Fibroblast of skin of left quadriceps (primary cell): ENCODE results near the gene BCL10.
A peak's percentile ranks its signal among the peaks of the same experiment; 100 is the strongest.

Experiments
- DNase-seq, 2 experiments: peaks; one replicate each; pipeline ENCODE4 v3.0.0-alpha.2; 2013; ENCODE audit warnings: low read depth in 2 of 2

The BCL10 gene

DNA sequence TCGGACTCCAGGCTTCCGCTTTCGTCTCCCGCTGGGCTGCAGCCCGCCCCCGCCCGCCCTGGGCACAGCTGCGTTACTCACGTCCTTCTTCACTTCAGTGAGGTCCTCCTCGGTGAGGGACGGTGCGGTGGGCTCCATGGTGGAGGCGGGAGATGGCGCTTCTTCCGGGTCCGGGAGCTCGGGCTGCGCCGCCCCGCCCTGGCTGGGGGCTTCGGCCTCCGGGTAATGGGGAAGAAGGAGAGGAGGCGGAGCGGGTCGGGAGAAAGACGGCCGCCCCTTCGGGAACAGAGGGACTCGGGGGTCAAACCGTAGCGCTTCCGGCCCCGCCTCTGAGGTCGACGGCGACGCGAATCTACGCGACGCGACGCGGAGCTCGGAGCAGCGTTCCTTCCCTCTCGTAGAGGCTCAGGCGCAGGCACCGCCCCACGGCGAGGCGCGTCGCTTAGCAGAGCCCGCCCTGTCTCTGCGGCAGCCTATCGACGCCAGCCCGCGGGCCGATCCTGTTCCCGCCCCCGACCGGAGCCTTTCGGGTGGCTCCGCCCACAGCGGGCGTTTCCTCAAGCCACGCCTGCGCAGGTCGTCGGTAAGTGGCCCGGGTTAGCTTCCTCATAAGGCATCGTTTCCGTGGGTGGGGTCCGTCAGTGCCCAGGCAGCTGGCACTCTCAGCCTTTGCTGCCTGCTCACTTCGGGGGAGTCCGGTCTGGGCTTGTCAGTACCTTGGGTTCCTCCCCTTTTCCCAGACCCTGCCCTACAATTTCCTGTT, at the start of gene BCL10:
BCL10 (minus strand) TSS at position 418 of the 763 bp plus-strand sequence; CDS start at position 138, 280 bp downstream.
- peak; percentile 90 for DNase-seq

- DNase-seq = no peak
These were observed 49.5 kb upstream of the BCL10 start for GRCh38 chr1:85325920-85326319.

DNA sequence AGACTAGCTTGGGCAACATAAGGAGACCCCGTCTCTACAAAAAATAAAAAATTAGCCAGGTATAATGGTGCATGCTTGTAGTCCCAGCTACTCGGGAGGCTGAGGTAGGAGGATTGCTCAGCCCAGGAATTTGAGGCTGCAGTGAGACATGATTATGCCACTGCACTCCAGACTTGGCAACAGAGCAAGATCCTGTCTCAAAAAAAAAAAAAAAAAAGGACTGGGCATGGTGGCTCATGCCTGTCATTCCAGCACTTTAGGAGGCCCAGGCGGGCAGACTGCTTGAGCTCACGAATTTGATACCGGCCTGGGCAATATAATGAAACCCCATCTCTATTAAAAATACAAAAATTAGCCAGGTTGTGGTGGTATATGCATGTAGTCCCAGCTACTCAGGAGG, 47.3 kb upstream of the BCL10 start:
- DNase-seq = no peak

- no peak for DNase-seq
These were observed 46.2 kb upstream of the BCL10 start for GRCh38 chr1:85322655-85323054.

DNA sequence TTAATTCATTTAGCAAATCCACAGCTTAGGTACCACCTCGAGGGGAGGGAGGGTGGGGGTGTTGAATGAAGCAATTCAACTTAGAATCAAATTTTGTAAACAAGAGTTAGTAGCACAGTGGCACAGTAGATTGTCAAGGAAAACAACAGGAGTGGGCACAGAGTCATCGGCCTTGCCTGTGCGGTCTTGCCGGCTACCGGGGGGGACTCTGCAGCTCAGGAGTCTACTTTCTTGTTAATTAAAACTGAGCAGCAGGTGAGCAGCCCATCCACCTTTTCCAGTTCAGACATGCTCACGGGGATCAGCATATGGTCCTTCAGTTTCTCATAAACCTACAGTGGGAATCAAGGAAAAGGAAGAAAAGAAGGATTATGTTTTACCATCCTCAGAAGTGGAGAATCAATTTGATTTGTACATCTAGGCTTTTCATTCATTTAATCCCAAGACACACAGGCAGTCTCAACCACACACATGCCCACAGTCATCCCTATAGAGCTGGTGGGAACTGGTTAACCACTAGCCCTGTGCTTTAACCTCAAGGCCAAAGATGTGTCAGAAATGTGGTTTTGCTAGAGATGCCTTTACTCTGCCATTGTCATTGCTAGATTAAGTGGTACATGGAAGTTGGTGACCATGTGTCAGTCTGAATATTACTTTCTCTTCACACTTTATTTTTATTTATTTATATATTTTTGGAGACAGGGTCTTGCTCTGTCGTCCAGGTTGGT, 45.0 kb upstream of the BCL10 start:
- no peak for DNase-seq

- DNase-seq = peak in 1 of 2 experiments; percentile 46
These were observed 44.1 kb upstream of the BCL10 start for GRCh38 chr1:85320371-85321131.

GRCh38 chr1:85319931-85320330, 43.5 kb upstream of the BCL10 start:
- DNase-seq = no peak

GRCh38 chr1:85319491-85319890, 43.1 kb upstream of the BCL10 start:
- DNase-seq = peak; percentile 65 to 67

DNA sequence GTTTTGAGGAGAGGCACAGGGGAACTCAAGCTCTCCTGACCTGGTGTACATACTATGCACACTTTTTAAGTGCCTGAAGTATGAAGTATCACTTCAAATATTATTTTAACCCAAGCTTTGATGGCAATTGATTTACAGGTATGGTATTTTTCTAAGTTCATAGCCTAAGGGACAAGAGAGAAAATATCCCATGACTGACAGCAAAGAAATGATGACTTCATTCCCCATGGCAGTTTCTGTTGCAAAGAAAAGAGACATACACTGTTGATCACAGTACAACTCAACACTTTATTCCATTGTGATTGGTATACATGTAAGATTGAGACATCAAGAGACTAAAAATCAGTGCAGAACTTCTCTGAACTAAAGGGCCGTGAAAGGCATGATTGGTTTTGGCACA, 41.8 kb upstream of the BCL10 start:
- no peak for DNase-seq

GRCh38 chr1:85317560-85317959, 41.1 kb upstream of the BCL10 start:
- no peak for DNase-seq

DNA sequence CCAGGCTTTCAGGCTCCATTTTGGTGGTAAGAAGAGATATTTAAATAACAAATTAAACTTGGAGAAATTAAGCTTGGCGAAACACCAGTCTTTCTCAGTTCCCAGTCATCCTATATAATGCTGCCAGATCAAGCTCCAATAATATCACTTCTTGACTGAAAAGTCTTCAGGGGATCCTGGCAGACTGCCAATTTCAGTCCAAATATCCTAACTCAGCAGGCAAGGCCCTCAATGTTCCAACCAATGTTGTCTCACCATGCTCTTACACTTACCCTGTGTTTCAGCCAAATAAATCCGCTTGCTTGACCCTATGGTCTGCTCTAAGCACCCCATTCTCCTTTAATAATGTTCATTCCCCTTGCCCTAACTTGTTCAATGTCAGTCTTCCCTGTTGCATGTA, 39.9 kb upstream of the BCL10 start:
- DNase-seq = no peak

- DNase-seq = no peak
These were observed 39.4 kb upstream of the BCL10 start for GRCh38 chr1:85315789-85316188.

DNA sequence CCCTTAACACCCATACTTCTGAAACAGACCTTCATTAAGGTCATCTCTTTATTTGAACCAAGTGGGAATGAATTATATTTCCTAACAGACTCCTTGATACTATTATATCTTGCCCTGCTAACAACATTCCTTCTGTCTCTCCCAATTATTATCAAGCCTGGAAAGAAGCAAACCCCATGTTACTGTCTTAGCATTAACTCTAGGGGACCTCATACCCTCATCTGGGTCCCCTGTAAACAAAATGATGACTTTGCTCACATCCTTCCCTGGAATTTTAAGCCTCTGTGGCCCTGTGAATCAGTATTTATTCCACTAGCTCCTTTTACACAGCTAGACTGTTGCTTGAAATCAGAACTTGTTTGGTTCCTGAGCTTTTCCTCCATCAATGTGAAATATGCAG, 38.3 kb upstream of the BCL10 start:
- DNase-seq = peak in 1 of 2 experiments; percentile 50

GRCh38 chr1:85313888-85314696, 37.7 kb upstream of the BCL10 start:
- peak; percentile 88 to 90 for DNase-seq

DNA sequence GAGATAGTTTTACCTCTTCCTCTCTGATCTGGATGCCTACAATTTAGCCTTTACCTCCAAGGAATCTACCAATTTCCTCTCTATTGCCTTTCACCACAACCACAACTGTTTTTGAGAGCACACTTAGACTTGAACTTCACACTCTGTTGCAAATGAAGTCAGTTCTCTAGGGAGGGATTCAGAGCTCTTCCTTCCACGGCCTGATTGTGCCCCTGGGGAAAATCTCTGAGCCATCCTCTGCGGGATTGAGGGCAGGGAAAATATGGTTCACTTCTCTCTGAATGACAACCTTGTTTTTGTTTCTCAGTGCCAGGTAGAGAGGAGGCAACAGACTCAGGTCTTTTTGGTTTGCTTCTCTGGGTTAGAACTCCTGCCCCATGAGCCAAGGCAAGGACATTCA, 35.4 kb upstream of the BCL10 start:
- DNase-seq = no peak

DNA sequence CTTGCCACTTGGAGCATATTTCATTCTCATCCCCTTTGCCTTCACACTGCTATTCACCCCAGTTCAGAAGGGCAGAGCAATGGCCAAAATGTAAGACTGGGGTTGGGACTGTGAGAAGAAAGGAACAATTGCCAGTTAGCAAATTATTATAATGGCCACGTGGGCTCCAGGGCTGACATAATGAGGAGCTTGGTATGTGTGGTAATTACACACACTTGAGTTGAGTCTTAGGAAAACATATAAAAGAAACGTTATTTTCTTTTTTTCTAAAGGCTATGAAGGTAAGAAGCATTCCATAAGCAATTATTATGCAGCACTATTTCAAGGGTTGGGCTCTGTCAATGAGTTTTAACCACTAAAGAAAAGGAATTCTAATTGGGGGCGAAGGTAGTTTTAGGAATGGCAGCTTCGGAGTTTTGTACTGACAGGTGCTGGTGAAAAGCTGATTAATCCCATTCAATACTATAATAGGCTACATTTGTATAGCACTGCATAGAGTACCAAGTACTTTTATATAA, 32.5 kb upstream of the BCL10 start:
- no peak for DNase-seq

DNA sequence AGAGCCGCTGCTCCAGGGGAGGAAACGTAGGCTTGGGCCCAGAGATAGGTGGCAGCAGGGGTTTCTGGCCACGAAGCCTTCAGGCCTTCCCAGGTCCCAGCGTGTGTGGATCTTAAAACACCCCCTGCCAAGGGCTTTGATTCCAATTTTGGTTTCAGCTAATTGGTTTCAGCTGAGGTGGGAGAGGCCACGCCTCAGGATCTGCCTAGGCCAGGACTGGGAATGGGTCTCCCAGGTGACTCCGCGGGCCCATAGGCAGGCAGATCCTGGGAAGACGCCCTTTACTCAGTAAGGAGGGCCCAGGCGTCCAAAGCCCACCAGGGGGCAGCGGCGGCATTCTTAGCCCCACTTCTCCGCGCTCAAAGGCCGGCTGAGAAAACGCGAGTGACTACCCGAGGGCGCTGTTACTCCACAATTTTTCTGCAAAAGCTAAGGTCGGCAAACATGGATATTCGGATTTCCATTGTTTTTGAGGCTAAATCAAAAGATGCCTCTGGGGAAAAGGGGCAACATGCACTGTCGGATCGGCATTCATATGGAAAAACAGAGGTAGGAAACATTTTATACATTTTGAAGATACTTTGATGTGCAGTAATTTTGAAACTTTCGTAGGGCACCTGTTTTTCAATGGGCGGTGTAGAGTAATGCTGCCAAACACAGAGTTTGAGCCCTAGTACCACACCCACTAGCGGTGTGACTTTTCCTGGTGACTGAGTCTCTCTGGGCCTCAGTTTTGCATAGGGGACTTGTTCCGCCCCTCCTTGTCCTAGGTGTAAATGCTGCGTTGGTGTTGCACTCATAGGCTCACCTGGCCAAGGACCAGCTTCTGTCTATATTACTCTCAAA, 31.8 kb upstream of the BCL10 start:
- DNase-seq = peak; percentile 76 to 77

DNA sequence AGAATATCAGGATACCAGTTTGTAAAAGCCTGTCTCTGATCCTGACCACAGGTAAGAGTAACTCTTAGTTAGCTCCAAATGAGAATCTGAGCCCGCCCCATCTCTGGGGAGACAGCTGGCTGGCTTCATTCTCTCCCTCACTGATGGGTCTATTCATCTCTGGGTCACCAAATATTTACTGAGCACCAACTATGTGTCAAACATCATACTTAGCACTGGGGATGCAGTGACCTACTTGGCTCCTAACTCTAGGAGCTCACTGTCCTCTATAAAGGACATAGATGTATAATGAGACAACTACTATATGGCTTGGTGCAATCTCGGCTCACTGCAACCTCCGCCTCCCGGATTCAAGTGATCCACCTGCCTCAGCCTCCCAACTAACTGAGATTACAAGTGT, 29.8 kb upstream of the BCL10 start:
- DNase-seq = no peak

GRCh38 chr1:85303440-85304162, 27.2 kb upstream of the BCL10 start:
- DNase-seq = no peak

DNA sequence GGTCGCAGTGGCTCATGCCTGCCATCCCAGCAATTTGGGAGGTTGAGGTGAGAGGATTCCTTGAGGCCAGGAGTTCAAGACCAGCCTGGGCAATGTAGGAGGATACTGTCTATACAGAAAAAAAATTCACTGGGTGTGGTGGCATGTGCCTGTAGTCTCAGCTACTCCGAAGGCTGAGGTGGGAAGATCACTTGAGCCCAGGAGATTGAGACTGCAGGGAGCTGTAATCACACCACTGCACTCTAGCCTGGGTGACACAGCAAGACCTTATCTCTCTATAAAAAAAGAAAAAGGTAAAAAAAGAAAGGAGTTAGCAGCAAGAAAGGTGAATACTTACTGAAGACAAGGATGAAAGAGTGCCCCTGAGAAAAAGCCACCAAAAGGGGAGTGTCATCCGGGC, 23.7 kb upstream of the BCL10 start:
- no peak for DNase-seq
